GM23248 (cell line): Measurements from ENCODE around the gene PMP22.

ENCODE experiments used
- EZH2 ChIP-seq: fragments of 200-600 bp; sonication (generic); IDR thresholded peaks from 2 replicates; pipeline ENCODE4 v1.6.1; 2018; ENCODE audit warnings: antibody characterized with exemption, mild to moderate bottlenecking; ENCODE audit not compliant: insufficient read depth, poor library complexity, severe bottlenecking
- EZH2phosphoT487 ChIP-seq: fragments of 200-600 bp; sonication (generic); IDR thresholded peaks from 2 replicates; pipeline ENCODE4 v1.6.1; 2018; ENCODE audit warnings: antibody characterized with exemption, moderate library complexity, mild to moderate bottlenecking, low read depth; ENCODE audit not compliant: insufficient read depth

DNA sequence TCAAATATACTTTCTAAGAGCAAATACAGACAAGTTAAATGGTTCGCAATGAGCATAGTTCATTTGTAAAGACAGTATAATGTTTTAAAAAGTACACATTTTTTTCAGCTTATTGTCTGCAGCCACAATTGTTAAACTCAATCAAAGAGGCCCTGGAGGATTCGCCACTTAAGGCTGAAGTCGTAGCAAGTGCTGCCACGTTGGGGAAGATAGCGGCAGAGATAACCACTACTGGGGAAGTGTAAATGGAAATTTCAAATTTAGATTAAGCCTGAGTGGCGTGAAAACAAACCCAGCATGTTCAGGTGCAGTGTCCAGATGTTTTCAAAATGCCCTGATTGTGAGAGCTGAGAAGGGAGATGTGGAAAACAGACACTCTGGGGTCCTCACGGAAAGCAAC, 8.4 kb downstream of the PMP22 start:
- TF ChIP-seq EZH2 (no peak), EZH2phosphoT487 (no peak)
